Inflammatory macrophage treated with lipopolysaccharide for 1 hour (primary cell): ENCODE results near the gene ZBTB25.
"Not testable (repeated sequence)": the region's sequence is repeated elsewhere in the genome, so short reads cannot be mapped to it uniquely, and the experiment has no call there.

Experiments used
- DNase-seq, 2 donors: peaks; one replicate each; pipeline ENCODE4 v3.0.0-alpha.2; 2020 to 2022

ZBTB25 gene

GRCh38 chr14:64503434-64504309, at the start of gene ZBTB25:
Gene ZBTB25 (minus strand): TSS chr14:64503838. CDS start chr14:64490533, 13,305 bp downstream.
- peak; percentile 93 to 96 for DNase-seq

DNA sequence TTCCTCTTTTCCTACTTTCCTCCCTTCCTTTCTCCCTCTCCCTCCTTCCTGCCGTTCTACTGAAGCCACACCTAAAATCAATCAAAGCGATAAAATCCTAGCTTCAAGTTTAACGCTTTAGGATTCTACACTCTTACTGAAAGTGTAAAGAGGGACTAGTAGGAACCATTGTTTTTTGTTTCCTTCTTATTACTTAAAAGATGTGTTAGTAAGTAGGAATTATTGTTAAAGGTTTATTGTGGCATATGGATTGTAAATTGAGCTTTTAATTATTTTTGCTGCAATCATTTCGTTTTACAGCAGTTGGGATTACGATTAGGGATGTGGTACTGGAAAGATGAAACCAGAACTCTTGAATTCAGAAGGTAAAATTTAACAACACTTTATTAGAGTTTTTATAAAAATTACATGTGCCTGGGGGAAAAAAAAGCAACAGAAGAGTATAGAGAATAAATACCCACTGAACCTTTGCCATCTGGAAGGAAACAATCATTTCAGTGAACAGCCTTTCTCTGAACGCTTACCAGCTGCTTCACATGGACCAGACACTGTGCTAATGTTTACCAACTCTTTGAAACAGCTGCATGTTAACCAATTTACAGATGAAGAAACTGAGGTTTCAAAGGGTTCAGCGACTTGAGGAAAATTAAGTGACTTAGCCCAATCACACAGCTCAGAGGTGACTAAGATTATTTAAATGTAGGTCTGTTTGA, 47.1 kb upstream of the ZBTB25 start:
- DNase-seq: no peak

DNA sequence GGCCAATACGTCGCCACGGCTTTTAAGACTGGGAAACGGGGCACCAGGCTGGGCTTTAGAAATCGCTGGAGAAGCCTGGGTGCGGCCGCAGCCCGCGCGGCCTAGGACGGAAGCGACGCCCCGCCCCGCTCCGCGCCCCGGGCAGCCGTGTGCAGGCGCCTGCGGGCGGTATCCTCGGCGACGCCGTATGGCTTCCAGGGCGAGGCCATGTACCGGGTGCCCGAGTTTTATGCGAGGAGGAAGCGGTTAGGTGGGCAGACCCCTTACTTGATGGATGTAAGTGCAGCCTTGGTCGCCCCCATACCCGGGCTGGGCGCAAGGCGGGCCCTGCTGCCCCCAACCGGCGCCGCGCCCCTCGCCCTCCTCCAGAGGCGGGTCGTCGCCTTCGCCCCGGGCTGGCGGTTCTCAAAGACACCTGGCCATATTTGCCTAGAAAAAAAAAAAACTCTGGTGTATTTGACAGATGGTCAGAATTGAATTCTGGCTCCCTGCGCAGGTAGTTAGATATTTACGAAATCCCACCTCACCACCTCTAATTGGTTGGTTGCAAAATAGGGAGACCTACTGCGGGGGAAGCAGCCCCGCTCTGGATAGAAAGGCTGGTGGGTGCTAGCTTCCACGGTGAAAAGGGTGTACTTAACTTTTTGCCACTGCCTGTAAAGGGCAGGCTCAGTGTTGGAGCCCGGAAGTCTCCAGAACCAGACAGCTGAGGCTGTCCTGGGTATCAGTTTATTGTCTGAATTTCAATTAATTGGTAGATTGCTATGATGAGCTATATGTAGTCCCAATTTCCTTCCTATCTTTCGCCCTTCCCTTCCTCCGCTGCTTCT, 46.4 kb upstream of the ZBTB25 start, which contains the start of gene PPP1R36:
Gene PPP1R36 (plus strand): TSS at position 171 of the 830 bp plus-strand sequence. CDS start 37 bp downstream, at position 208.
- peak; percentile 23 to 41 for DNase-seq

DNA sequence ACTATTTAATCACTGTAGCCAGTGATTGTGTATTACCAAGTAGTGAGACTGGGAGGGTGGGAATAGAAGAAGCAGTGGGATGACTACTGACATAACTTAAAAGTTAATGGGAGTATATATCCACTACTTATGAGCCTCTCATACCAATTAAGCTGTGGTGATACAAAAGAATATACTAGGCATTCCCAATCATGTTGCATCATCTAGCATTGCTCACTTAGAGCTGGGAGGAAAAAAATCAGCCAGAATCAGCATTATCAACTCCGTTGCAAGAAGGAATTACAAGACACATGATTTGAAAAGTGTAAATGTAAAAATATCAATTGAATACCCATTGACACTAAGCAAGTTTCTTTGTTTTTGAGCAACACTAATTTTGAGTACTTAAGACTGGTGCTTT, 45.4 kb upstream of the ZBTB25 start:
- no peak for DNase-seq

DNA sequence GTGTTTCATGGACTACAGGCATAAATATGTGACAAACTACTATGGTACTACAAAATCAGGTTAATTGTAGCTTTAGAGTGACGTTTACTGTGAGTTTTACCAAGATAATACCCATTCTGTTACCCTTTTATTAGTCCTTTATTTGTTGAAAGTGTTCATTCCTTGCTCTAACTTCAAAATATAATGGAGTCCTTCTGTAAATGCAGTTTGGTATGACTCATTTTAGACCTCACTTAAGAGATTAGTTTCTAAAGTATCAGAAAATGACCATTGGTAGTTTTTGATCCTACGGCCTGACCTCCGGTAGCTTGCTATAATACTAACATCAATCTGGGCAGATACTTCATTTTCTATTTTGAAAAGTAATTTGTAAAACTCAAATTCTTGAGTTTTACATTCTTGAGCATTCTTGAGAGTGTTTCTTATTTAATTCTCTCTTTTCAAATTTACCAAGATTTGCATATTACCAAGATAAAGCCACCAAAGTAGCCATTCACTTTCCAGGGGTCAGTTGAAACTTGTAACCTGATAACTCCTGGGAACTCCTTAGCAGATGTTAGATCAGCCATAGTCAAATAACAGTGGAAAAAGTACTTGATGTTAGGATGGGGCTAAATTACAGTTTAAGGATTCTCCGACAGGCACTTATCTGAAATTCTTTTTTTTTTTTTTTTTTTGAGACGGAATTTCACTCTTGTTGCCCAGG, 41.1 kb upstream of the ZBTB25 start:
- no peak for DNase-seq

- no peak for DNase-seq
Measured at GRCh38 chr14:64542836-64543201, 39.2 kb upstream of the ZBTB25 start.

GRCh38 chr14:64541972-64542835, 38.6 kb upstream of the ZBTB25 start:
- DNase-seq: no peak

GRCh38 chr14:64541261-64541971, 37.8 kb upstream of the ZBTB25 start:
- DNase-seq: no peak

DNA sequence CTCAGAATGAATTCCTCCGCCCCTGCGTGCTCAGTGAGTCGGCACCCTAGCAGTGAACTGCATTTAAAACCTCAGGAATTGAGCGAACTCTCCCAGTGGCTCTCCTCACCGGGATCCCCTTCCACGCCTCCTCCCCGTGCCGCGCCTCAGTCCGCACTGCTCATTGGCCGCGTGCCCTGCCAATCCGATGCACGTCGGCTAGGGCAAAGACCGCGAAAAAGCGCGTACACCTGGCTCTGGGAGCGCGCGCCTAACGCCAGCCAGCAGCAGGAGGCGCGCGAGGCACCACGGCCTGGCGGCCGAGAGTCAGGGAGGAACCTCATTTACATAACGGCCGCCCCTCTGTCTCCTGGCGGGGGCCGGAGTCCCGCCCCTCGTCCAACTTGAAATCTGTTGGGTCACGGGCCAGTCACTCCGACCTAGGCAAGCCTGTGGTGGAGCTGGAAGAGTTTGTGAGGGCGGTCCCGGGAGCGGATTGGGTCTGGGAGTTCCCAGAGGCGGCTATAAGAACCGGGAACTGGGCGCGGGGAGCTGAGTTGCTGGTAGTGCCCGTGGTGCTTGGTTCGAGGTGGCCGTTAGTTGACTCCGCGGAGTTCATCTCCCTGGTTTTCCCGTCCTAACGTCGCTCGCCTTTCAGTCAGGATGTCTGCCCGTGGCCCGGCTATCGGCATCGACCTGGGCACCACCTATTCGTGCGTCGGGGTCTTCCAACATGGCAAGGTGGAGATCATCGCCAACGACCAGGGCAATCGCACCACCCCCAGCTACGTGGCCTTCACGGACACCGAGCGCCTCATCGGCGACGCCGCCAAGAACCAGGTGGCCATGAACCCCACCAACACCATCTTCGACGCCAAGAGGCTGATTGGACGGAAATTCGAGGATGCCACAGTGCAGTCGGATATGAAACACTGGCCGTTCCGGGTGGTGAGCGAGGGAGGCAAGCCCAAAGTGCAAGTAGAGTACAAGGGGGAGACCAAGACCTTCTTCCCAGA, 36.9 kb upstream of the ZBTB25 start, which contains the start of gene HSPA2:
Gene HSPA2 (plus strand): TSS at position 534 of the 995 bp plus-strand sequence. CDS start 109 bp downstream, at position 643.
- peak; percentile 99 to 100 for DNase-seq

- DNase-seq: no peak
Measured at GRCh38 chr14:64536488-64537245, 33.0 kb upstream of the ZBTB25 start.

GRCh38 chr14:64531567-64531966, 27.9 kb upstream of the ZBTB25 start:
- DNase-seq: no peak

DNA sequence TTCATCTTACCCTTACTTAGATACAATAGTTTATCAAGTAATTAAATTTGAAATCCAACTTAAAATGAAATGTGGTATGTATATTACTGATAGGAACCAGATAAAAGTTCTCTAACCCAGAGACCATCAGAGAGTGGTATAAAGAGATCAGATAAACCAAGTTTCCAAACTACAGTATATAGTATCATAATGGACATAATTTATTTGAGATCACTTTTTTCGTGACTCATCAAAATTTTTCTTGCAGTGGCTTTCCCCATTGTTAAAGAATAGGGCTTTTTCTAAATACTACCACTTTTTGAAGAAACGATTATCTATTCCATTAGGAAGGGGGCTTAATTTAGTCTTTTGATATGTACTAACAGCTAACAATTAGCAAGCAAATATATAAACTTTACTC, 21.7 kb upstream of the ZBTB25 start:
- no peak for DNase-seq

- no peak for DNase-seq
Measured at GRCh38 chr14:64522591-64523355, 19.1 kb upstream of the ZBTB25 start.

DNA sequence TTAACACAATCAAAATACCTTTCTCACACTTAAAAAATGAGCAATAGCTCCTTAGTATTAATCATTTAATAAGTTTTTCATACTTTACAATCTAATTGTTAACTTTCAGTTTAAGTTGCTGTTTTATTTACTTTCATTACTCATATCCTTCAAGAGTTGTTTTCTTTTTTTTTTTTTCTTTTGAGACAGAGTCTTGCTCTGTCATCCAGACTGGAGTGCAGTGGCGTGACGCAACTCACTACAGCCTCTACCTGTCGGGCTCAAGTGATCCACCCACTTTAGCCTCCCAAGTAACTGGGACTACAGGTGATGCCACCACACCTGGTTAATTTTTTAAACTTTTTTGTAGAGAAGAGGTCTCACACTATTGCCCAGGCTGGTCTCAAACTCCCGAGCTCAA, 17.1 kb upstream of the ZBTB25 start:
- DNase-seq: no peak

DNA sequence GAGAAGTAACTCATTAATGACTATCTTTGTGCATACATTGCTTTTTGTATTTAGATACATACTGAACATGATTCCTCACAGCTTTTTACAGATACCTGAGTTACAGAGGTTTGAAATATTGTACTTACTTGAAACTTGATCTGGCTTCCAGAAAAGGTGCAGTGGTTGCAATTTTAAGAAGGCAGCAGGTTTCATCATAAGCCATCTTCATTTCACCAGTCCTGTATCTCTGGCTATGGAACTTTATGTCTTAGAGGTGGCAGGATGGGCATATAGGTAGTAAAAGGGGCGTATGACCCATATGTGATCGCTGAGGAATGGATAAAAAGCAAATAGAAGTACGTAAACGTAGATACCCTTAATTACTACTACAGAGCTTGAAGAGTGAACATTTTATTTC, 14.6 kb upstream of the ZBTB25 start:
- DNase-seq: no peak

- not testable (repeated sequence) for DNase-seq
Measured at GRCh38 chr14:64517667-64518066, 14.0 kb upstream of the ZBTB25 start.

DNA sequence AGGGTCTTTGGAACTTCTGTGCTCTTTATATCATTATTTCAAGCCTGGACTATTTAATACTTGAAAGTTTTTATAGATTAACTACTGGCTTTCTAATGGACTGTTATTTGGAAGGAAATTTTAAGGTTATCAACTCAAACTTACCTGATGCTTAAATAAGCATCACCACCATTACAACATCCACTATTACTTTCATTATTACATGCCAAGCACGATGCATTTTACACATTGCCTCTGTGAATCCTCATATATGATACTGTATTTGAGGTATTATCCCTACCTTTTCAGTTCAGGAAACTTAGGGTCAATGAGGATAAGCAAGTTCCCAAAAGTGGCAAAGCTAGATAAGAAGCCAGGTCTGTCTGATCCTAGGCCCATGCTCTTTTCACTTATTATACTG, 13.3 kb upstream of the ZBTB25 start:
- DNase-seq: no peak

GRCh38 chr14:64515053-64515452, 11.4 kb upstream of the ZBTB25 start:
- no peak for DNase-seq
